Fibroblast of gingiva (primary cell): ENCODE data around the gene RIPOR2.
A peak's percentile ranks its signal among the peaks of the same experiment; 100 is the strongest.
"Not testable (repeated sequence)": the region's sequence is repeated elsewhere in the genome, so short reads cannot be mapped to it uniquely, and the experiment has no call there.

ENCODE experiments used
- DNase-seq: peaks from one replicate; pipeline ENCODE4 v3.0.0-alpha.2; 2011; ENCODE audit warnings: low read depth

RIPOR2 gene

GRCh38 chr6:24957199-24957598 lies 21.4 kb upstream of the RIPOR2 start:
- no peak for DNase-seq

GRCh38 chr6:24953726-24954125 lies 18.0 kb upstream of the RIPOR2 start:
- DNase-seq = no peak

DNA sequence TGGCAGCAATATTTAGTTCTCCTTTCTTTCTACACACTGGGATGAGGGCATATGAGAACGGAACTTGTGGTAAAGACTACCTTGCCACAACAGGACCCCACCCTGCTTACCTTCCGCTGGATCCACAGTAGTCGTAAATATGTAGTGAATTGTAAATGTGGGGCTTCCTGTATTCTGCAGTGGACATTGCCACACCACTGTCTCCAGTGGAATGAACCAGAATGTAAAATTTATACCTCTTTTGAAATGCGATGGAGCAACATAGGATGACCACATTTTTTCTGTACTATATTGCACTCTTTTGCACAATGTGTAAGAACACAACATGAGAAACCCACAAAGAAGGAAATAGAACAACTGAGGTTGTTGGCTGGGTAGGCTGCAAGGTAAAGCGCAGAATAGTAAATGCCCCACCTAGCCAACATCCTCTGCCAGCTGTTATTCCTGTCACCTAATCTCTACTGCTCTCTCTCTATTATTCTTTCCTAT lies 16.1 kb upstream of the RIPOR2 start:
- no peak for DNase-seq

GRCh38 chr6:24950218-24950941 lies 14.6 kb upstream of the RIPOR2 start:
- DNase-seq = no peak

DNA sequence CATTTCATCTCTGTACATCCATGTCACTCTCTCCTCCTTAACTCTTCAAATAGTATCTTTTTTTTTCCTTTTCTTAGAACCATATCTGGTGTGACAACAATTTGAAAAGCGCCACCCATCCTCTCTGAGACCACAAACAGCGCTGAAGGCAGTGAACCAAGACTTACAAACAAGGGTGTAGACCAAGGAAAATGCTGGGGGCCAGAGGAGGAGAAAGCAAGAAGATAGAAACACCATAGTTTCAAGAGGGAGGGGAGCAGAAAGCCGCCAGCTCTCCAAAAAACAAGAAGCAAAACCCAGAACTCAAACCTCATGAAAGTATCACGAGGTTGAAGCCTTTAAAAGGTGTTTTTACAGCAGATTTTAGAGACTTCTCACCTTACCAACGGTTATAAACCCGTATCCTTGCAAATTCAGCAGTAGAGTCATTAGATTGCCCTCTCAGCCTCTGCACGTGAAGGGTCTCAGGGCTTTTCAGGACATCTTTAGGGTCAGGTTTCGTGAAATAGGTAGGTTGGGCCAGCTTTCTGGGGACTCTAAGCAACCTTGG lies 13.3 kb upstream of the RIPOR2 start:
- DNase-seq = no peak

DNA sequence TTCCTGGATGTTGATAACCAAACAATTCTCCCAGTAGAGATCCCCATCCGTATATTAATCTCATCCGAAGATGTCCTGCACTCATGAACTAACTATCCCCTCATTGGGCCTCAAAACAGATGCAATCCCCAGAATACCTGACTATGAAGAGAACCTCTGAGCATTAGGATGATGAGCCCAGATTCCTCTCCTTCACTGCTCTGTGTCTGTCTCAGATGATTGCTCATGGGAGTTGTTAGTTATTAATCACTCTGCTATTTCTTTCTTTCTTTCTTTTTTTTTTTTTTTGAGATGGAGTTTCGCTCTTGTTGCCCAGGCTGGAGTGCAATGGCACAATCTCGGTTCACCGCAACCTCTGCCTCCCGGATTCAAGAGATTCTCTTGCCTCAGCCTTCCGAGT lies 12.5 kb upstream of the RIPOR2 start:
- not testable (repeated sequence) for DNase-seq

- DNase-seq = no peak
Observed at GRCh38 chr6:24947636-24948035, 11.9 kb upstream of the RIPOR2 start.

DNA sequence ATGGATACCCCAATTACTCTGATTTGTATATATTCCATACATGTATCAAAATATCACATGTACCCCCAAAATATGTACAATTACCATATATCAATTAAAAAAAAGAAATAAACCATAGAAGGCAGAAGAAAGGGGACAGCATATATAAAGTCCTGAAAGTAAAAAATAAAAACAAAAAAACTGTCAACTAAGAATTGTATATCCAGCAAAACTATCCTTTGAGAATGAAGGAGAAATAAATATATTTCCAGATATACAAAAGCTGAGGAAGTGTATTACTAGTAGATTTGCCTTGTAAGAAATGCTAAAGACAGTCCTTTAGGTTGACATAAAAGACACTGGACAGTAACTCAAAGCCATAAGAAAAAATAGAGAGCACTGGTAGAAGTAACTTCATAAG lies 9.3 kb upstream of the RIPOR2 start:
- no peak for DNase-seq

DNA sequence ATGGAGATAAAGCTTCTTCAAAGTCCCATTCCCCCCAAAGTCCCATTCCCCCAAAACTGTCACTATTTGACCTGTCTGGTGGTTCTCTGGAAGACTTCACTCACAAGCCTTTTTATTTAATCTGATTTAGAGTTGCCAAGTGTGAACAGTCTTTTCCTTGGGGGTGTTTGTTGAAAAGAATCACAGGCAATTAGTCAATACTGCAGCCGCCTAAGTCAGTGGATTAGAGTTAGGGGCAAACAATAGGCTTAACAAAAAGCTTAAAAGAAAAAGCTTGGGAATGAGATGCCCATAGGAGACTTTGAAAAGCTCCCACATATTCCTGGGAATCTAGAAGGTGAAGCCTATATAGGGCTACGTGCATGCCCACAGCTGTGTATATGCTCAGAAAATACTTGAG lies 8.0 kb upstream of the RIPOR2 start:
- no peak for DNase-seq

DNA sequence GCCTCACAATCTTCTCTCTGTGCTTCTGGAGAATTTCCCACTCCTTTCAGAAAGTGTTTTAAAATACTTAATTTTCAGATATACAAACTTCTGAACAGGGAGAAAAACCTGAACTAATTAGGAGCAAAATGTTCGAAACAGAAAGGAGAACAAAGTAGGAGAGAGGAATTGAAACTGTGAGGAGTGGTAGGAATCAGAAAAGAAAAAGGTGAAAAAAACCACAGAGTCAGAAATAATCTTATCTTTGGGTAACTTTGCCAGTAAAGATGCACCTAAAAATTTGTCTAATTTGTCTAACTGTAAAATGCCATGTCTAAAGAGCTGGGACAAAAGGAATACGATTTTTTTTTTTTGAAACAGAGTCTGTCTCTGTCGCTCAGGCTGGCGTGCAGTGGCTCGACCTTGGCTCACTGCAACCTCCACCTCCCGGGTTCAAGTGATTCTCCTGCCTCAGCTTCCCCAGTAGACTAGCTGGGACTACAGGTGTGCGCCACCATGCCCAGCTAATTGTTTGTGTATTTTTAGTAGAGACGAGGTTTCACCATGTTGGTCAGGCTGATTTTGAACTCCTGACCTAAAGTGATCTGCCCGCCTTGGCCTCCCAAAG lies 4.7 kb upstream of the RIPOR2 start:
- no peak for DNase-seq

GRCh38 chr6:24936641-24937317 lies 1.0 kb upstream of the RIPOR2 start:
- DNase-seq = peak; percentile 60

GRCh38 chr6:24933868-24934401 lies 1.8 kb downstream of the RIPOR2 start:
- no peak for DNase-seq

- DNase-seq = no peak
Observed at GRCh38 chr6:24933266-24933665, 2.5 kb downstream of the RIPOR2 start.

DNA sequence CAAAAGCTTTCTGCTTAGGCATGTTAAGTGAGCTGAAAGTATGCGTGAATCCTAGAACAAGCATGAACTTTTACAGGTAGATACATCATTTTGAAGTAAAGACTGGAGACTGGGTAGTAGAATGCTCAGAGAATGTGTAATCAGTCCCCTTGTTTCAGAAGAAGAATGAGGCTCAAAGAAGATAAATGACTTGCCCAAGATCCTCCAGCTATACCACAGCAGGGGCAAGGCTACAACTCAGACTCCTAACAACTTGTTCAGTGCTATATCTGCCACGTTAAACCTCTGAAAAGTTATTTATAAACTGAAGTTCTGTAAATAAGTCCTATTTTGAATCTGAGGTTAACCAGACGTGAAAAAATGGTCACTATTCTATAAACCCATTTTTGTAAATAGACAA lies 2.9 kb downstream of the RIPOR2 start:
- DNase-seq = no peak

GRCh38 chr6:24931718-24932691 lies 3.8 kb downstream of the RIPOR2 start:
- no peak for DNase-seq

DNA sequence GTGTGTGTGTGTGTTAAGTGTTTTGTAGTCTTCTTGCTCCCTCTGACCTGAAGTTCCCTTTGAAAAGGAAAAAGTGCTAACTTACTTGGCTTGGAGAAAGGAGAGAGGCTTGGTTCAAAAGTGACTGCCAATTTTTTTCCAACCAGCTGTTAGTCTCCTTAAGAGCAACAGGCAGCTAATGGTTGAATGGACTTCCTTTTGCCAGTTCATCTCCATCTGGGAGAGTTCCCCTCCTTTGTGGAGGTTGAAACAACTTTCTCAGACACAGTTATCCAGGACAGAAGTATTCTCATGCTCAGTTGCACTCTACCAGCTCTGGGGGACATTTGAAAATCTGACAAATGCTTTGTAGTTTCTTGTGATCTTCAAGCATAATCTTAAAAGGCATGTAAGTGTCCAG lies 4.5 kb downstream of the RIPOR2 start:
- DNase-seq = no peak

GRCh38 chr6:24930431-24930871 lies 5.3 kb downstream of the RIPOR2 start:
- peak; percentile 71 for DNase-seq

GRCh38 chr6:24929242-24929641 lies 6.5 kb downstream of the RIPOR2 start:
- no peak for DNase-seq

DNA sequence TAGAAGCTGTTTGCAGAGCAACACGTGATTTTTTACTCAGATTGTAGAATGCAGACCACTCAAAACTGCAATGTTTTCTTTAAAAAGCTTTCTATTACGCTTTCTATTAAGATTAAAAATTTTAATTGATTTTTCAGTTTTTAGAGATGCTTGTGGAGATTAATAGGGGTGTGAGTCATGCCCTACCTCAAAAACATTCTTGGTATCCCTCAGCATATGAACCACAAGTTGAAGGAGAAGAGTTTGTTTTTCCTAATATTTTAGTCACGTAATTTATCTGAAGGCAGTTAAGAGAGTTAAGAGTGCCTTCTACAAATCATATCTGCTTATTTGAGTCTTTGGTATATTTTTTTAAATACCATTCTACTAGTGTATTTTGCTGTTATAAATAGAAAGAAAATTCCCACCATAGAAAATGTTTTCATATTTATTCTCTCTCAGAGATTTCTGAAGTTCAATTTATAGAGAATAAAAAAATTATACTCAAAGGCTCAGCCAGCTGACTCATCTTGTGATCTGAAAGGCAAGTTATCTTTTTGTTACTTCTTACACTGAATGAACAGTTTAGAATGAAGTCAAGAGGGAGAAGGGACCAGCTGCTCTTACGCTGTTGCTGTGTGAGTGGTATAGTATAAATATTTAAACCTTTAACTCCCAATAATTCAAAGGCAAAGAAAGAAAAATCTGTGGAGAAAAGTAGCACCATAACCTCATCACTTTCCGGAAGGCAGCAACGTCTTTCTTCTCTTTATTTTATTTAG lies 7.6 kb downstream of the RIPOR2 start:
- DNase-seq = no peak

GRCh38 chr6:24927277-24927955 lies 8.3 kb downstream of the RIPOR2 start:
- DNase-seq = no peak
